GM12878 (cell line): ENCODE results near the gene SOCS1. TPM values are rescaled to one million over a fixed set of nuclear protein-coding genes. Genes with fewer than 3 reads are reported as not detected.

Experiments used
- BHLHE40 ChIP-seq, 2 experiments: fragments of 450-650 bp in 1 of 2; IDR thresholded peaks; 2 replicates each; pipeline ENCODE4 v1.6.1; 2011 to 2017; ENCODE audit warnings: low read depth in 2 of 2, borderline replicate concordance in 1 of 2, improper control_type of control experiment in 1 of 2, low read length in 1 of 2, mild to moderate bottlenecking in 1 of 2
- EGR1 ChIP-seq, 2 experiments: IDR thresholded peaks; 1 replicate in 1 of 2; 2 replicates in 1 of 2; pipeline ENCODE4 v1.6.1; 2011 to 2012; ENCODE audit warnings: low read depth in 2 of 2, low read length in 2 of 2, borderline replicate concordance in 1 of 2, mild to moderate bottlenecking in 1 of 2, moderate library complexity in 1 of 2
- HSF1 ChIP-seq: fragments of 150-350 bp; IDR thresholded peaks from 2 replicates; pipeline ENCODE4 v1.6.1; 2014; ENCODE audit warnings: mild to moderate bottlenecking, low read depth, low read length
- IRF3 ChIP-seq: fragments of 450-650 bp; IDR thresholded peaks from 2 replicates; pipeline ENCODE4 v1.6.1; 2014; ENCODE audit warnings: mild to moderate bottlenecking
- MTA3 ChIP-seq: IDR thresholded peaks from 2 replicates; pipeline ENCODE4 v1.6.1; 2012; ENCODE audit warnings: low read length, inconsistent platforms, borderline replicate concordance
- NR2F1 ChIP-seq: fragments of 450-650 bp; conservative IDR thresholded peaks from 2 replicates; pipeline ENCODE4 v1.6.1; 2017; ENCODE audit warnings: mild to moderate bottlenecking
- SMAD1 ChIP-seq: fragments of 450-650 bp; IDR thresholded peaks from 2 replicates; pipeline ENCODE4 v1.6.1; 2018; ENCODE audit warnings: mild to moderate bottlenecking, low read depth; ENCODE audit not compliant: partially characterized antibody
- SMC3 ChIP-seq: IDR thresholded peaks from 2 replicates; pipeline ENCODE4 v1.6.1; 2011; ENCODE audit warnings: low read length, improper control_type of control experiment, borderline replicate concordance
- TARDBP ChIP-seq: IDR thresholded peaks from 2 replicates; pipeline ENCODE4 v1.6.1; 2016; ENCODE audit warnings: borderline replicate concordance
- ZBED1 ChIP-seq: IDR thresholded peaks from 2 replicates; pipeline ENCODE4 v1.6.1; 2016; ENCODE audit warnings: borderline replicate concordance
- polyA plus RNA-seq, 11 experiments: library from polyadenylated mRNA; depleted of rRNA in 4 of 11; unstranded in 6 of 11; stranded (reverse) in 5 of 11; fragments of >200 nt; fragmentation: Nextera tagmentation in 4 of 11; fragmentation: Illumina TruSeq in 1 of 11; extraction: Ambion mirVana in 4 of 11; extraction: Trizol in 1 of 11; gene quantifications; 1 replicate in 1 of 11; 2 replicates in 10 of 11; pipeline versions ENCODE4 v1.2.1 to v1.2.3, GENCODE V29; 2011 to 2016; ENCODE audit warnings: inconsistent platforms in 2 of 11, missing spikeins in 2 of 11, low read depth in 1 of 11
- total RNA-seq, 4 experiments: library from RNA; depleted of rRNA in 3 of 4; stranded (reverse); fragments of >200 nt in 3 of 4; fragmentation: Illumina TruSeq in 1 of 4; extraction: Trizol in 1 of 4; gene quantifications; 2 replicates each; pipeline versions ENCODE4 v1.2.1 to v1.2.3, GENCODE V29; 2013 to 2021
- TF ChIP-seq, protein P1 (sequence below): IDR thresholded peaks from 2 replicates; pipeline ENCODE4 v1.6.1; 2012; ENCODE audit warnings: improper control_type of control experiment, low read depth, low read length; ENCODE audit not compliant: insufficient replicate concordance
- TF ChIP-seq, protein P2 (sequence below): fragments of 450-650 bp; IDR thresholded peaks from 2 replicates; pipeline ENCODE4 v1.6.1; 2017; ENCODE audit warnings: mild to moderate bottlenecking, low read depth, inconsistent platforms; ENCODE audit not compliant: poor library complexity, severe bottlenecking
- TF ChIP-seq, protein P3 (sequence below): fragments of 450-650 bp; formaldehyde crosslinking; IDR thresholded peaks from 2 replicates; pipeline ENCODE4 v1.4.0; 2020; ENCODE audit warnings: mild to moderate bottlenecking, moderate library complexity

The SOCS1 gene
- total and polyA plus RNA-seq, 10 of the 15 experiments (the other 5 are each of a cell fraction or from before 2014, with no cell fraction given) = 0.42 to 39.8 (median 11.2) TPM

GRCh38 chr16:11253995-11254912, 1.8 kb downstream of the SOCS1 start (continued):
- TF ChIP-seq HSF1 (no peak), BHLHE40 (IDR thresholded peaks at IDR 0.05; ENCODE audit: borderline replicate concordance in 1 of 2, low read depth in 2 of 2, low read length in 1 of 2) (peak; percentile 42 to 45; a peak in 2 of 4 replicates), MTA3 (no peak), EGR1 (IDR thresholded peaks at IDR 0.05; ENCODE audit: borderline replicate concordance in 1 of 2, low read depth in 2 of 2, low read length in 2 of 2) (no peak), IRF3 (no peak), TARDBP (no peak), SMAD1 (peak; percentile 66), NR2F1 (no peak), SMC3 (peak; percentile 15; the same call in 1 of the 2 replicates), ZBED1 (no peak)
- TF ChIP-seq, protein P1, sequence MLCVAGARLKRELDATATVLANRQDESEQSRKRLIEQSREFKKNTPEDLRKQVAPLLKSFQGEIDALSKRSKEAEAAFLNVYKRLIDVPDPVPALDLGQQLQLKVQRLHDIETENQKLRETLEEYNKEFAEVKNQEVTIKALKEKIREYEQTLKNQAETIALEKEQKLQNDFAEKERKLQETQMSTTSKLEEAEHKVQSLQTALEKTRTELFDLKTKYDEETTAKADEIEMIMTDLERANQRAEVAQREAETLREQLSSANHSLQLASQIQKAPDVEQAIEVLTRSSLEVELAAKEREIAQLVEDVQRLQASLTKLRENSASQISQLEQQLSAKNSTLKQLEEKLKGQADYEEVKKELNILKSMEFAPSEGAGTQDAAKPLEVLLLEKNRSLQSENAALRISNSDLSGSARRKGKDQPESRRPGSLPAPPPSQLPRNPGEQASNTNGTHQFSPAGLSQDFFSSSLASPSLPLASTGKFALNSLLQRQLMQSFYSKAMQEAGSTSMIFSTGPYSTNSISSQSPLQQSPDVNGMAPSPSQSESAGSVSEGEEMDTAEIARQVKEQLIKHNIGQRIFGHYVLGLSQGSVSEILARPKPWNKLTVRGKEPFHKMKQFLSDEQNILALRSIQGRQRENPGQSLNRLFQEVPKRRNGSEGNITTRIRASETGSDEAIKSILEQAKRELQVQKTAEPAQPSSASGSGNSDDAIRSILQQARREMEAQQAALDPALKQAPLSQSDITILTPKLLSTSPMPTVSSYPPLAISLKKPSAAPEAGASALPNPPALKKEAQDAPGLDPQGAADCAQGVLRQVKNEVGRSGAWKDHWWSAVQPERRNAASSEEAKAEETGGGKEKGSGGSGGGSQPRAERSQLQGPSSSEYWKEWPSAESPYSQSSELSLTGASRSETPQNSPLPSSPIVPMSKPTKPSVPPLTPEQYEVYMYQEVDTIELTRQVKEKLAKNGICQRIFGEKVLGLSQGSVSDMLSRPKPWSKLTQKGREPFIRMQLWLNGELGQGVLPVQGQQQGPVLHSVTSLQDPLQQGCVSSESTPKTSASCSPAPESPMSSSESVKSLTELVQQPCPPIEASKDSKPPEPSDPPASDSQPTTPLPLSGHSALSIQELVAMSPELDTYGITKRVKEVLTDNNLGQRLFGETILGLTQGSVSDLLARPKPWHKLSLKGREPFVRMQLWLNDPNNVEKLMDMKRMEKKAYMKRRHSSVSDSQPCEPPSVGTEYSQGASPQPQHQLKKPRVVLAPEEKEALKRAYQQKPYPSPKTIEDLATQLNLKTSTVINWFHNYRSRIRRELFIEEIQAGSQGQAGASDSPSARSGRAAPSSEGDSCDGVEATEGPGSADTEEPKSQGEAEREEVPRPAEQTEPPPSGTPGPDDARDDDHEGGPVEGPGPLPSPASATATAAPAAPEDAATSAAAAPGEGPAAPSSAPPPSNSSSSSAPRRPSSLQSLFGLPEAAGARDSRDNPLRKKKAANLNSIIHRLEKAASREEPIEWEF = no peak
- TF ChIP-seq, protein P2, sequence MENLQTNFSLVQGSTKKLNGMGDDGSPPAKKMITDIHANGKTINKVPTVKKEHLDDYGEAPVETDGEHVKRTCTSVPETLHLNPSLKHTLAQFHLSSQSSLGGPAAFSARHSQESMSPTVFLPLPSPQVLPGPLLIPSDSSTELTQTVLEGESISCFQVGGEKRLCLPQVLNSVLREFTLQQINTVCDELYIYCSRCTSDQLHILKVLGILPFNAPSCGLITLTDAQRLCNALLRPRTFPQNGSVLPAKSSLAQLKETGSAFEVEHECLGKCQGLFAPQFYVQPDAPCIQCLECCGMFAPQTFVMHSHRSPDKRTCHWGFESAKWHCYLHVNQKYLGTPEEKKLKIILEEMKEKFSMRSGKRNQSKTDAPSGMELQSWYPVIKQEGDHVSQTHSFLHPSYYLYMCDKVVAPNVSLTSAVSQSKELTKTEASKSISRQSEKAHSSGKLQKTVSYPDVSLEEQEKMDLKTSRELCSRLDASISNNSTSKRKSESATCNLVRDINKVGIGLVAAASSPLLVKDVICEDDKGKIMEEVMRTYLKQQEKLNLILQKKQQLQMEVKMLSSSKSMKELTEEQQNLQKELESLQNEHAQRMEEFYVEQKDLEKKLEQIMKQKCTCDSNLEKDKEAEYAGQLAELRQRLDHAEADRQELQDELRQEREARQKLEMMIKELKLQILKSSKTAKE = peak; percentile 39
- TF ChIP-seq, protein P3, sequence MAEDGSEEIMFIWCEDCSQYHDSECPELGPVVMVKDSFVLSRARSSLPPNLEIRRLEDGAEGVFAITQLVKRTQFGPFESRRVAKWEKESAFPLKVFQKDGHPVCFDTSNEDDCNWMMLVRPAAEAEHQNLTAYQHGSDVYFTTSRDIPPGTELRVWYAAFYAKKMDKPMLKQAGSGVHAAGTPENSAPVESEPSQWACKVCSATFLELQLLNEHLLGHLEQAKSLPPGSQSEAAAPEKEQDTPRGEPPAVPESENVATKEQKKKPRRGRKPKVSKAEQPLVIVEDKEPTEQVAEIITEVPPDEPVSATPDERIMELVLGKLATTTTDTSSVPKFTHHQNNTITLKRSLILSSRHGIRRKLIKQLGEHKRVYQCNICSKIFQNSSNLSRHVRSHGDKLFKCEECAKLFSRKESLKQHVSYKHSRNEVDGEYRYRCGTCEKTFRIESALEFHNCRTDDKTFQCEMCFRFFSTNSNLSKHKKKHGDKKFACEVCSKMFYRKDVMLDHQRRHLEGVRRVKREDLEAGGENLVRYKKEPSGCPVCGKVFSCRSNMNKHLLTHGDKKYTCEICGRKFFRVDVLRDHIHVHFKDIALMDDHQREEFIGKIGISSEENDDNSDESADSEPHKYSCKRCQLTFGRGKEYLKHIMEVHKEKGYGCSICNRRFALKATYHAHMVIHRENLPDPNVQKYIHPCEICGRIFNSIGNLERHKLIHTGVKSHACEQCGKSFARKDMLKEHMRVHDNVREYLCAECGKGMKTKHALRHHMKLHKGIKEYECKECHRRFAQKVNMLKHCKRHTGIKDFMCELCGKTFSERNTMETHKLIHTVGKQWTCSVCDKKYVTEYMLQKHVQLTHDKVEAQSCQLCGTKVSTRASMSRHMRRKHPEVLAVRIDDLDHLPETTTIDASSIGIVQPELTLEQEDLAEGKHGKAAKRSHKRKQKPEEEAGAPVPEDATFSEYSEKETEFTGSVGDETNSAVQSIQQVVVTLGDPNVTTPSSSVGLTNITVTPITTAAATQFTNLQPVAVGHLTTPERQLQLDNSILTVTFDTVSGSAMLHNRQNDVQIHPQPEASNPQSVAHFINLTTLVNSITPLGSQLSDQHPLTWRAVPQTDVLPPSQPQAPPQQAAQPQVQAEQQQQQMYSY (CRISPR knock-in tag) = no peak
